ENCODE data around the gene ABCA1. TPM values are rescaled to one million over a fixed set of nuclear protein-coding genes. Genes with fewer than 3 reads are reported as not detected.

Gene ABCA1
- total and polyA plus RNA-seq, 2 donors (not counting 1 experiment from before 2014, with no cell fraction given) = 11.5 to 60.4 TPM

- H4K20me1 ChIP-seq (ENCODE audit: control insufficient read depth, extremely low read depth, insufficient read depth, low read length) = no peaks in the 10 kb centered on the region
- no peaks in the 10 kb centered on the region for H3K27me3 ChIP-seq (ENCODE audit: control insufficient read depth, insufficient read depth, low read length)
- H3K4me1 ChIP-seq (ENCODE audit: control insufficient read depth, extremely low read depth, insufficient read depth, low read length) = no peaks in the 10 kb centered on the region
- H3K9ac ChIP-seq (ENCODE audit: insufficient read depth, low read length) = no peak overlapping the region
- H3K36me3 ChIP-seq (ENCODE audit: control insufficient read depth, insufficient read depth, low read length) = peaks cover 18% of the 10 kb centered on the region
- TF ChIP-seq, protein P1, sequence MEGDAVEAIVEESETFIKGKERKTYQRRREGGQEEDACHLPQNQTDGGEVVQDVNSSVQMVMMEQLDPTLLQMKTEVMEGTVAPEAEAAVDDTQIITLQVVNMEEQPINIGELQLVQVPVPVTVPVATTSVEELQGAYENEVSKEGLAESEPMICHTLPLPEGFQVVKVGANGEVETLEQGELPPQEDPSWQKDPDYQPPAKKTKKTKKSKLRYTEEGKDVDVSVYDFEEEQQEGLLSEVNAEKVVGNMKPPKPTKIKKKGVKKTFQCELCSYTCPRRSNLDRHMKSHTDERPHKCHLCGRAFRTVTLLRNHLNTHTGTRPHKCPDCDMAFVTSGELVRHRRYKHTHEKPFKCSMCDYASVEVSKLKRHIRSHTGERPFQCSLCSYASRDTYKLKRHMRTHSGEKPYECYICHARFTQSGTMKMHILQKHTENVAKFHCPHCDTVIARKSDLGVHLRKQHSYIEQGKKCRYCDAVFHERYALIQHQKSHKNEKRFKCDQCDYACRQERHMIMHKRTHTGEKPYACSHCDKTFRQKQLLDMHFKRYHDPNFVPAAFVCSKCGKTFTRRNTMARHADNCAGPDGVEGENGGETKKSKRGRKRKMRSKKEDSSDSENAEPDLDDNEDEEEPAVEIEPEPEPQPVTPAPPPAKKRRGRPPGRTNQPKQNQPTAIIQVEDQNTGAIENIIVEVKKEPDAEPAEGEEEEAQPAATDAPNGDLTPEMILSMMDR (conservative IDR thresholded peaks at IDR 0.05 in 1 of 2, IDR thresholded peaks at IDR 0.05 in 1 of 2; ENCODE audit: low read depth in 1 of 2, low read length in 2 of 2) = no peak
- no peak for TF ChIP-seq EZH2 (IDR thresholded peaks at IDR 0.05; ENCODE audit: low read length, missing control alignments)
- H3K4me3 ChIP-seq (replicated peaks in 1 of 4; ENCODE audit: control extremely low read depth in 1 of 4, insufficient read depth in 1 of 4, low read depth in 3 of 4, low read length in 4 of 4) = no peak overlapping the region
- H3K79me2 ChIP-seq (ENCODE audit: control insufficient read depth, insufficient read depth, low read length) = no peaks in the 10 kb centered on the region
- H3K9me3 ChIP-seq (ENCODE audit: control insufficient read depth, insufficient read depth, low read depth, low read length) = no peaks in the 10 kb centered on the region
- H3K27ac ChIP-seq (ENCODE audit: insufficient read depth, low read length) = no peak overlapping the region
- DNase-seq (ENCODE audit: low read depth in 2 of 2) = peak in 1 of 2 donors; percentile 34
- H3K4me2 ChIP-seq (ENCODE audit: extremely low read depth, insufficient read depth, low read length) = no peak overlapping the region
- no peak overlapping the region for H2AFZ ChIP-seq (ENCODE audit: low read length)
Measured at GRCh38 chr9:104836235-104836634, 91.7 kb downstream of the ABCA1 start.

- peaks cover 17% of the 10 kb centered on the region for H3K36me3 ChIP-seq (ENCODE audit: control insufficient read depth, insufficient read depth, low read length)
- peak in 1 of 2 donors; percentile 66 for DNase-seq (ENCODE audit: low read depth in 2 of 2)
Measured at GRCh38 chr9:104835161-104835560, 92.8 kb downstream of the ABCA1 start.

DNA sequence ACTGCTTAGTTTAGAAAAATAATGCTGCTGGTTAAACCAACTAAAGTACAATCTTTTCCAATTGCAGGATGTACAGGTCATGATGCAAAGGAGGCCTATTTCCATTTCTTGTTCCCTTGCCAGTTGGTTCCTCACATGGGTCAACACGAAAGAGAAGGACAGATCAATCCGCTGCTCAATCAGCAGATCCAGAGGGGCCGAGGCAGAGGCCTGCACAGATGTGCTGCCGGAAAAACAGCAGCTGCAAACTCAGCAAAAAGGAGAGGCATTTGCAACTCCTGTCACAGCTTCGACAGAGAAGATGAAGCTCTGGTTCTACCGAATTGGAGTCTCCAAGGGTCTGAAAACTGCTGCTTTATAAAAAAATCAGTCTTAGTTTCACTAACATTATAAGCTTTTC is 94.3 kb downstream of the ABCA1 start:
- H3K4me1 ChIP-seq (ENCODE audit: control insufficient read depth, extremely low read depth, insufficient read depth, low read length) = no peaks in the 10 kb centered on the region
- H3K9ac ChIP-seq (ENCODE audit: insufficient read depth, low read length) = no peak overlapping the region
- TF ChIP-seq EZH2 (IDR thresholded peaks at IDR 0.05; ENCODE audit: low read length, missing control alignments) = no peak
- TF ChIP-seq, protein P1 (conservative IDR thresholded peaks at IDR 0.05 in 1 of 2, IDR thresholded peaks at IDR 0.05 in 1 of 2; ENCODE audit: low read depth in 1 of 2, low read length in 2 of 2) = no peak
- peaks cover 19% of the 10 kb centered on the region for H3K36me3 ChIP-seq (ENCODE audit: control insufficient read depth, insufficient read depth, low read length)
- H4K20me1 ChIP-seq (ENCODE audit: control insufficient read depth, extremely low read depth, insufficient read depth, low read length) = no peaks in the 10 kb centered on the region
- no peak overlapping the region for H3K4me2 ChIP-seq (ENCODE audit: extremely low read depth, insufficient read depth, low read length)
- H2AFZ ChIP-seq (ENCODE audit: low read length) = no peak overlapping the region
- H3K4me3 ChIP-seq (replicated peaks in 1 of 4; ENCODE audit: control extremely low read depth in 1 of 4, insufficient read depth in 1 of 4, low read depth in 3 of 4, low read length in 4 of 4) = no peak overlapping the region
- no peaks in the 10 kb centered on the region for H3K79me2 ChIP-seq (ENCODE audit: control insufficient read depth, insufficient read depth, low read length)
- H3K9me3 ChIP-seq (ENCODE audit: control insufficient read depth, insufficient read depth, low read depth, low read length) = no peaks in the 10 kb centered on the region
- no peaks in the 10 kb centered on the region for H3K27me3 ChIP-seq (ENCODE audit: control insufficient read depth, insufficient read depth, low read length)
- H3K27ac ChIP-seq (ENCODE audit: insufficient read depth, low read length) = no peak overlapping the region
- no peak for DNase-seq (ENCODE audit: low read depth in 2 of 2)

More at GRCh38 chr9:104835161-104835560, 92.8 kb downstream of the ABCA1 start:
- Histone ChIP-seq H3K4me3 (replicated peaks in 1 of 4; ENCODE audit: control extremely low read depth in 1 of 4, insufficient read depth in 1 of 4, low read depth in 3 of 4, low read length in 4 of 4) (no peak overlapping the region), H2AFZ (ENCODE audit: low read length) (no peak overlapping the region), H3K4me1 (ENCODE audit: control insufficient read depth, extremely low read depth, insufficient read depth, low read length) (no peaks in the 10 kb centered on the region), H3K27me3 (ENCODE audit: control insufficient read depth, insufficient read depth, low read length) (no peaks in the 10 kb centered on the region), H3K9me3 (ENCODE audit: control insufficient read depth, insufficient read depth, low read depth, low read length) (no peaks in the 10 kb centered on the region), H3K4me2 (ENCODE audit: extremely low read depth, insufficient read depth, low read length) (no peak overlapping the region), H3K9ac (ENCODE audit: insufficient read depth, low read length) (no peak overlapping the region), H3K79me2 (ENCODE audit: control insufficient read depth, insufficient read depth, low read length) (no peaks in the 10 kb centered on the region), H3K27ac (ENCODE audit: insufficient read depth, low read length) (no peak overlapping the region), H4K20me1 (ENCODE audit: control insufficient read depth, extremely low read depth, insufficient read depth, low read length) (no peaks in the 10 kb centered on the region)
- TF ChIP-seq, protein P1 (conservative IDR thresholded peaks at IDR 0.05 in 1 of 2, IDR thresholded peaks at IDR 0.05 in 1 of 2; ENCODE audit: low read depth in 1 of 2, low read length in 2 of 2) = no peak
- TF ChIP-seq EZH2 (IDR thresholded peaks at IDR 0.05; ENCODE audit: low read length, missing control alignments) = no peak

All from fibroblast of lung (primary cell).